ENCODE results near the gene ZNF503.

ZNF503 gene

DNA sequence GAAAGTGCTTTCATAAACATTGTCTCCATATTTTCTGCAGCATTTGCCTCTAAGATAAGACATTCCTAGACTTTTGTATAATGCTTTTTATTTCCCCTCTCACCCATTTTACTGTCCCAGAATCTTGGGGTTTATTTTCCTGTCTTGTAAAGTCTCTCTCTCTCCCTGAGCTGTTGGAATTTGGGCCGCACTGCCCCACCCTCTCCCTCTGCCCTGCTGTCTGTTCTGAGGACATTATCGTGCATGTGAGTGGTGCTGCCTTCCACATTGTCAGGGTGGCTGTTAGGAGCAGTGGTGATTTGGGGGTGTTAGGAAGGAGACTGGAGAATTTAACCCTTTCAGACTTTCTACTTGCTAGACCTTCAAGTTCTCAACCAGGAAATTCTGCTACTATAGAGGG is 46.6 kb upstream of the ZNF503 start:
- no peak overlapping the region for H3K4me2 ChIP-seq (ENCODE audit: low read length)
- no peak overlapping the region for H3K4ac ChIP-seq (ENCODE audit: low read depth, low read length)
- no peak overlapping the region for H2AK5ac ChIP-seq (ENCODE audit: low read length)
- no peak overlapping the region for H2BK12ac ChIP-seq (ENCODE audit: low read length)
- no peak overlapping the region for H2BK120ac ChIP-seq (ENCODE audit: insufficient read depth, low read length, poor library complexity)
- no peak overlapping the region for H3K9ac ChIP-seq (ENCODE audit: low read length)
- no peak overlapping the region for H4K12ac ChIP-seq (ENCODE audit: low read depth, low read length)
- H3K4me3 ChIP-seq (ENCODE audit: low read depth, low read length) = no peak overlapping the region
- H3K9me3 ChIP-seq (ENCODE audit: insufficient read depth, low read depth, low read length) = no peaks in the 10 kb centered on the region
- H3K14ac ChIP-seq (ENCODE audit: low read length) = no peak overlapping the region
- no peaks in the 10 kb centered on the region for H3K4me1 ChIP-seq (ENCODE audit: control insufficient read depth in 1 of 2, insufficient read depth in 2 of 2, low read length in 2 of 2)
- no peak for DNase-seq
- no CpG with 5 or more reads among the region's 2 CpGs for WGBS (ENCODE audit: extremely low coverage, insufficient coverage, insufficient read length)
- no peak overlapping the region for H3K18ac ChIP-seq (ENCODE audit: low read length)
- H3K79me1 ChIP-seq (ENCODE audit: low read length) = no peaks in the 10 kb centered on the region
- no peak overlapping the region for H3K27ac ChIP-seq (ENCODE audit: low read depth, low read length)
- no peaks in the 10 kb centered on the region for H3K79me2 ChIP-seq (ENCODE audit: control insufficient read depth, insufficient read depth, low read length, poor library complexity)
- H4K8ac ChIP-seq (ENCODE audit: low read depth, low read length) = no peak overlapping the region
- H2AFZ ChIP-seq (ENCODE audit: insufficient read depth, low read length, poor library complexity) = no peak overlapping the region
- H4K91ac ChIP-seq (ENCODE audit: low read depth, low read length) = no peak overlapping the region
- H3K36me3 ChIP-seq (ENCODE audit: control insufficient read depth in 1 of 2, insufficient read depth in 2 of 2, low read length in 2 of 2) = no peaks in the 10 kb centered on the region
- H2BK5ac ChIP-seq (ENCODE audit: low read depth, low read length, poor library complexity) = no peak overlapping the region
- no peak overlapping the region for H3K23ac ChIP-seq (ENCODE audit: low read length)
- H3K27me3 ChIP-seq (ENCODE audit: insufficient read depth, low read length) = peaks cover 7% of the 10 kb centered on the region

DNA sequence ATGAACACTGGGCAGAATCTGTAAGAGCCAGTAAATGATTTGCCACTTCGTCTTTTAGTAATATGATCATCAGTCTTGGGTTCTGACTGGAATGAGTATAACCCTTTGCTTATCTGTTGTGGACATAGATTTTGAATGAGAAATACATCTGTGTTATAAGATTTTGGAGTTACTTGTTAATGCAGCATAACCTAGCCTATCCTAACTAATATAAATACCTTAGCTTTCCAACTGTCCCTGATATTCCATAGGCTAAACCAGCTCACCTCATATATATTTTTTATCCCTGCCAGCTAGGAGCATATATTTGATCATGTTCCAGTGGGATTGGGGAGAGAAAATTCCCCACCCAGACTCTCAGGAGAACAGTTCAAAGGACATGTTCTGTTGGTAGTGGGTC is 44.9 kb upstream of the ZNF503 start:
- H2BK5ac ChIP-seq (ENCODE audit: low read depth, low read length, poor library complexity) = no peak overlapping the region
- H3K4me1 ChIP-seq (ENCODE audit: control insufficient read depth in 1 of 2, insufficient read depth in 2 of 2, low read length in 2 of 2) = no peaks in the 10 kb centered on the region
- no peak overlapping the region for H2BK120ac ChIP-seq (ENCODE audit: insufficient read depth, low read length, poor library complexity)
- H3K4ac ChIP-seq (ENCODE audit: low read depth, low read length) = no peak overlapping the region
- H3K4me3 ChIP-seq (ENCODE audit: low read depth, low read length) = no peak overlapping the region
- H3K36me3 ChIP-seq (ENCODE audit: control insufficient read depth in 1 of 2, insufficient read depth in 2 of 2, low read length in 2 of 2) = no peaks in the 10 kb centered on the region
- no peak overlapping the region for H3K27ac ChIP-seq (ENCODE audit: low read depth, low read length)
- no peak overlapping the region for H2BK12ac ChIP-seq (ENCODE audit: low read length)
- no peak overlapping the region for H4K91ac ChIP-seq (ENCODE audit: low read depth, low read length)
- H2AFZ ChIP-seq (ENCODE audit: insufficient read depth, low read length, poor library complexity) = no peak overlapping the region
- no peak for DNase-seq
- H3K14ac ChIP-seq (ENCODE audit: low read length) = no peak overlapping the region
- H3K27me3 ChIP-seq (ENCODE audit: insufficient read depth, low read length) = peaks cover 3% of the 10 kb centered on the region
- H3K18ac ChIP-seq (ENCODE audit: low read length) = no peak overlapping the region
- no peaks in the 10 kb centered on the region for H3K79me1 ChIP-seq (ENCODE audit: low read length)
- no peak overlapping the region for H4K12ac ChIP-seq (ENCODE audit: low read depth, low read length)
- no peak overlapping the region for H3K4me2 ChIP-seq (ENCODE audit: low read length)
- no peaks in the 10 kb centered on the region for H3K79me2 ChIP-seq (ENCODE audit: control insufficient read depth, insufficient read depth, low read length, poor library complexity)
- H4K8ac ChIP-seq (ENCODE audit: low read depth, low read length) = no peak overlapping the region
- no CpG with 5 or more reads among the region's 1 CpG for WGBS (ENCODE audit: extremely low coverage, insufficient coverage, insufficient read length)
- H3K23ac ChIP-seq (ENCODE audit: low read length) = no peak overlapping the region
- no peaks in the 10 kb centered on the region for H3K9me3 ChIP-seq (ENCODE audit: insufficient read depth, low read depth, low read length)
- no peak overlapping the region for H2AK5ac ChIP-seq (ENCODE audit: low read length)
- no peak overlapping the region for H3K9ac ChIP-seq (ENCODE audit: low read length)

DNA sequence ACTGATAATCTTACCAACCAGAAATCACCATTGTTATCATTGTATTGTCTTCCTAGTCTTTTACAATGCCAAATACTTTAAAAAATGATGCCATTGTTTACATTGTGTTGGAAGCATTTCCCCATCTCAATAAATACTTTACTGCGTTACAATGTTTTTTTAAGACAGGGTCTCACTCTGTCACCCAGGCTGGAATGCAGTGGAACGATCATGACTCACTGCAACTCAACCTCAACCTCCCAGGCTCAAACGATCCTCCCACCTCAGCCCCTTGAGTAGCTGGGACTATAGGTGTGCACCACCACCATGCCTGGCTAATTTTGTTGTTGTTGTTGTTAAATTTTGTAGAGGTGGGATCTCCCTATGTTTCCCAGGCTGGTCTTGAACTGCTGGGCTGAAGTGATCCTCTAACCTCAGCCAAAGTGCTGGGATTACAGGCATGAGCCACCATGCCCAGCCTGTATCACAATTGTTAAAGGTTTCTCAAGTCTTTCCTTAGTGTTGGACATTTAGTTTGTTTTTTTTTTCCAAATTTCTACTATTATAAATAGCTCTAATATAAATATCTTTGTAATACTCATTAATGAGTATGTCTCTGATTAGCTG is 43.3 kb upstream of the ZNF503 start:
- Histone ChIP-seq H2AFZ (ENCODE audit: insufficient read depth, low read length, poor library complexity) (no peak overlapping the region), H4K12ac (ENCODE audit: low read depth, low read length) (no peak overlapping the region), H2BK5ac (ENCODE audit: low read depth, low read length, poor library complexity) (no peak overlapping the region), H3K9ac (ENCODE audit: low read length) (no peak overlapping the region), H3K79me1 (ENCODE audit: low read length) (no peaks in the 10 kb centered on the region), H4K8ac (ENCODE audit: low read depth, low read length) (no peak overlapping the region), H3K36me3 (ENCODE audit: control insufficient read depth in 1 of 2, insufficient read depth in 2 of 2, low read length in 2 of 2) (no peaks in the 10 kb centered on the region), H2BK120ac (ENCODE audit: insufficient read depth, low read length, poor library complexity) (no peak overlapping the region), H3K4ac (ENCODE audit: low read depth, low read length) (no peak overlapping the region), H2AK5ac (ENCODE audit: low read length) (no peak overlapping the region), H3K4me1 (ENCODE audit: control insufficient read depth in 1 of 2, insufficient read depth in 2 of 2, low read length in 2 of 2) (no peaks in the 10 kb centered on the region), H3K79me2 (ENCODE audit: control insufficient read depth, insufficient read depth, low read length, poor library complexity) (no peaks in the 10 kb centered on the region), H3K27ac (ENCODE audit: low read depth, low read length) (no peak overlapping the region), H4K91ac (ENCODE audit: low read depth, low read length) (no peak overlapping the region), H3K4me2 (ENCODE audit: low read length) (no peak overlapping the region), H3K23ac (ENCODE audit: low read length) (no peak overlapping the region), H3K18ac (ENCODE audit: low read length) (no peak overlapping the region), H3K14ac (ENCODE audit: low read length) (no peak overlapping the region), H3K27me3 (ENCODE audit: insufficient read depth, low read length) (no peaks in the 10 kb centered on the region), H3K9me3 (ENCODE audit: insufficient read depth, low read depth, low read length) (no peaks in the 10 kb centered on the region), H3K4me3 (ENCODE audit: low read depth, low read length) (no peak overlapping the region), H2BK12ac (ENCODE audit: low read length) (no peak overlapping the region)
- no CpG with 5 or more reads among the region's 3 CpGs for WGBS (ENCODE audit: extremely low coverage, insufficient coverage, insufficient read length)
- DNase-seq = no peak

DNA sequence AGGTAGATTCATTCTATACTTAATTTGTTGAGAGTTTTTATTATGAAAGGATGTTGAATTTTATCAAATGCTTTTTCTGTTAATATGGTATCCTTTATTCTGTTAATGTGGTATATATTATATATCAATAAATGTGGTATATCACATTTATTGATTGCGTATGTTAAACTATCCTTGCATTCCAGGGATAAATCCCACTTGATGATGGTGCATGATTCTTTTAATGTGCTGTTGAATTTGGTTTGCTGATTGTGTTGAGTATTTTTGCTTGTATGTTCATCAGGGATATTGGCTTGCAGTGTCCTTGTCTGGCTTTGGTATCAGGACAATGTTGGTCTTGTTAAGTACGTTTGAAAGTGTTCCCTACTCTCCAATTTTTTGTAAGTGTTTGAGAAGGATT is 41.8 kb upstream of the ZNF503 start:
- Histone ChIP-seq H3K36me3 (ENCODE audit: control insufficient read depth in 1 of 2, insufficient read depth in 2 of 2, low read length in 2 of 2) (no peaks in the 10 kb centered on the region), H3K27me3 (ENCODE audit: insufficient read depth, low read length) (no peaks in the 10 kb centered on the region), H4K8ac (ENCODE audit: low read depth, low read length) (no peak overlapping the region), H3K79me2 (ENCODE audit: control insufficient read depth, insufficient read depth, low read length, poor library complexity) (no peaks in the 10 kb centered on the region), H2BK5ac (ENCODE audit: low read depth, low read length, poor library complexity) (no peak overlapping the region), H4K91ac (ENCODE audit: low read depth, low read length) (no peak overlapping the region), H4K12ac (ENCODE audit: low read depth, low read length) (no peak overlapping the region), H3K27ac (ENCODE audit: low read depth, low read length) (no peak overlapping the region), H2BK12ac (ENCODE audit: low read length) (no peak overlapping the region), H2BK120ac (ENCODE audit: insufficient read depth, low read length, poor library complexity) (no peak overlapping the region), H2AFZ (ENCODE audit: insufficient read depth, low read length, poor library complexity) (no peak overlapping the region), H3K9ac (ENCODE audit: low read length) (no peak overlapping the region), H3K9me3 (ENCODE audit: insufficient read depth, low read depth, low read length) (no peaks in the 10 kb centered on the region), H3K4me1 (ENCODE audit: control insufficient read depth in 1 of 2, insufficient read depth in 2 of 2, low read length in 2 of 2) (no peaks in the 10 kb centered on the region), H3K4ac (ENCODE audit: low read depth, low read length) (no peak overlapping the region), H3K14ac (ENCODE audit: low read length) (no peak overlapping the region), H3K18ac (ENCODE audit: low read length) (no peak overlapping the region), H3K79me1 (ENCODE audit: low read length) (no peaks in the 10 kb centered on the region), H3K4me2 (ENCODE audit: low read length) (no peak overlapping the region), H3K4me3 (ENCODE audit: low read depth, low read length) (no peak overlapping the region), H3K23ac (ENCODE audit: low read length) (no peak overlapping the region), H2AK5ac (ENCODE audit: low read length) (no peak overlapping the region)
- no peak for DNase-seq
- no CpG with 5 or more reads among the region's 2 CpGs for WGBS (ENCODE audit: extremely low coverage, insufficient coverage, insufficient read length)
